Measurements from ENCODE around the gene MINDY1.

MINDY1 gene

DNA sequence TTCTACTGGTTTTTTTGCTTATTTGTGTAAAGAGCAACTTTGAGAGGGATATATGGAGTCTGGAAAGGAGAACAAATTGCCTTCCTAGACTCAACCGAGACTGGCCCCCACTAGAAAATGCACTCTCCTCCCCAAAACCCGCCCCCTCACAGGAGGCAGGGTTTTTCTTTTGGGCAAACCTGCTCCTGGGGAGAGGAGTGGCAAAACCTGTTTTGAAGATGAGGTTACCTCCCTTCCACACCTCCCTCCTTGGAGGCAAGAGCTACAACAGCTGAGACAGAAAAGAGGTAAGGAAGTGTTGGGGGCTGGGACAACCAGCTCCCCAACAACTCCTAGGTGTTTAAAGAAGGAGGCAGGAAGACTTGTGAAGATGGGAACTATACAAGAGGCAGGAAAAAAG is 29.7 kb upstream of the MINDY1 start, which contains the start of gene BNIPL:
Gene BNIPL, plus strand, starts transcription at position 231 of the 400 bp plus-strand sequence. Its CDS starts 140 bp downstream, at position 371.
- TF ChIP-seq, protein P1, sequence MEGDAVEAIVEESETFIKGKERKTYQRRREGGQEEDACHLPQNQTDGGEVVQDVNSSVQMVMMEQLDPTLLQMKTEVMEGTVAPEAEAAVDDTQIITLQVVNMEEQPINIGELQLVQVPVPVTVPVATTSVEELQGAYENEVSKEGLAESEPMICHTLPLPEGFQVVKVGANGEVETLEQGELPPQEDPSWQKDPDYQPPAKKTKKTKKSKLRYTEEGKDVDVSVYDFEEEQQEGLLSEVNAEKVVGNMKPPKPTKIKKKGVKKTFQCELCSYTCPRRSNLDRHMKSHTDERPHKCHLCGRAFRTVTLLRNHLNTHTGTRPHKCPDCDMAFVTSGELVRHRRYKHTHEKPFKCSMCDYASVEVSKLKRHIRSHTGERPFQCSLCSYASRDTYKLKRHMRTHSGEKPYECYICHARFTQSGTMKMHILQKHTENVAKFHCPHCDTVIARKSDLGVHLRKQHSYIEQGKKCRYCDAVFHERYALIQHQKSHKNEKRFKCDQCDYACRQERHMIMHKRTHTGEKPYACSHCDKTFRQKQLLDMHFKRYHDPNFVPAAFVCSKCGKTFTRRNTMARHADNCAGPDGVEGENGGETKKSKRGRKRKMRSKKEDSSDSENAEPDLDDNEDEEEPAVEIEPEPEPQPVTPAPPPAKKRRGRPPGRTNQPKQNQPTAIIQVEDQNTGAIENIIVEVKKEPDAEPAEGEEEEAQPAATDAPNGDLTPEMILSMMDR (conservative IDR thresholded peaks at IDR 0.05; ENCODE audit: low read depth, low read length) = no peak
- H3K4me3 ChIP-seq (ENCODE audit: low read depth, low read length) = no peak within 1 kb of the TSS
- DNase-seq (ENCODE audit: low read depth) = no peak

DNA sequence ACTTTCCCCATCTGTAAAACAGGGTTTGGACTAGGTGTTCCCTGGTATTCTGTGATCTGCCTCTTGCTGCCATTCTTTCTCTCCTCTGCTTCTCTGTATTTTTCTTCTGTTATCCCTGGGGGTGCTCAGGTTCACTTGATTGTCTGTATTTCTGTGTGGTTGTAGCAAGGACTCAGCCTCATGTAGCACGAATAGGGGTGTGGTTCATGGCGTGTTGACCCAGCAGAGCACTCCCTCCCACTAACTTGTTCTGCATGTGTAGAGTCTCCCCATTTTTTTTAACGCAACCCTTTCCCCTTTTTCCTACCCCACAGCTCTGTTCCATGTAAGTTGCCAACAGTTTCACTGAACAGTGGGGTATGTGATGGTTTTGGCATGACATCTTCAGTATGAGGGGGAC is 28.5 kb upstream of the MINDY1 start:
- H3K4me3 ChIP-seq (ENCODE audit: low read depth, low read length) = no peak overlapping the region
- TF ChIP-seq, protein P1 (conservative IDR thresholded peaks at IDR 0.05; ENCODE audit: low read depth, low read length) = no peak
- DNase-seq (ENCODE audit: low read depth) = no peak

DNA sequence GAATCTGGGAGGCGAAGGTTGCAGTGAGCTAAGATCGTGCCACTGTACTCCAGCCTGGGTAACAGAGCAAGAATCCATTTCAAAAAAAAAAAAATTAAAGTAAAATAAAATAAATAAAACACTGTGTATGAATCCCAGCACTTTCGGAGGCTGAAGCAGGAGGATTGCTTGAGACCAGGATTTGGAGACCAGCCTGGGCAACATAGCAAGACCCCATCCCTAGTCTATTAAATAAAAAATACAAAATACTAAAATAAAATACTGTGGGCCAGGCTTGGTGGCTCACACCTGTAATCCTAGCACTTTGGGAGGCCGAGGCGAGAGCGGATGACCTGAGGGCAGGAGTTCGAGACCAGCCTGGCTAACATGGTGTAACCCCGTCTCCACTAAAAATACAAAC is 25.5 kb upstream of the MINDY1 start:
- DNase-seq (ENCODE audit: low read depth) = no peak
- TF ChIP-seq, protein P1 (conservative IDR thresholded peaks at IDR 0.05; ENCODE audit: low read depth, low read length) = no peak
- H3K4me3 ChIP-seq (ENCODE audit: low read depth, low read length) = no peak overlapping the region

DNA sequence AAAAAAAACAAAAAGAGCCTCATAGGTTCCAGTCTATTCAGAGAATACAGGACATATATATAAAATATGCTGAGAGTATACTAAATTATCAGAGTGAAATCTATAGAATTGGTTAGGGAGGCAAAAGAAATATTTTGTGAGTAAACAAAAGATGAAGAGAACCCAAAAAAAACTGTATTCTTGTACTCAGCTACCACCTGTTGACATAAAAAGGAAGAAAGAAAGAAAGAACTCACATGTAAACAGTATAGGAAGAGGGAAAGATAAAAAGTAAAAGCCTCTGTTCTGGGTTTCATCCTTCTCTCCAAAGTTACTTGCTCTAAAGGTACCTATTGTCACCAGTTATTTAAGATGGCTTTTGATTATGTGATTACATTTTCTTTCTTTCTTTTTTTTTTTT is 19.8 kb upstream of the MINDY1 start:
- no peak overlapping the region for H3K4me3 ChIP-seq (ENCODE audit: low read depth, low read length)
- TF ChIP-seq, protein P1 (conservative IDR thresholded peaks at IDR 0.05; ENCODE audit: low read depth, low read length) = no peak
- no peak for DNase-seq (ENCODE audit: low read depth)

DNA sequence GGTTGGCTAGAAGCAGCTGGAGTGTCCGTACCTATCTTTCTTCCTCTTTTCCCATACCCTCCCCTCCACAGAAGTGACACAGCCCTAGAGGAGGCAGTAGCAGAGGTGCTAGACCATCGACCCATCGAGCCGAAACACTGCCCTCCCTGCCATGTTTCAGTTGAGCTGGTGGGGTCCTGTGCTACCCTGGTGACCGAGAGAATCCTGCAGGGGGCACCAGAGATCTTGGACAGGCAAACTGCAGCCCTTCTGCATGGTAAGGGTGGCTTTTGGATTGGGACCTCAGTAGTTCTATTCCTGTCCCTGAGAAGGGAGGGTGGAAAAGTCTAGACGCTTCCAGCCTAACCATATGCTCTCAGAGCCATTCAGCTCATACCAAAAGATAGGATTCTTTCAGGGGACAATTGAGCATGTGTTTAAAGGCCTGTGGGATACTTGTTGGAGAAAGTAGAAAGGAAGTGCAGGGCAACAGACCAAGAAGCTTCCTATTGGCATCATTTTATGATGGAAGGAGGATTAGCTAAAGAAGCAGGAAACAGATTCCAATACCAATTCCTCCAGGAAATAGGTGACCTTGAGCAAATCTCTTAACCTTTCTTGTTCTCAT is 17.9 kb upstream of the MINDY1 start:
- TF ChIP-seq, protein P1 (conservative IDR thresholded peaks at IDR 0.05; ENCODE audit: low read depth, low read length) = peak; percentile 93
- DNase-seq (ENCODE audit: low read depth) = peak; percentile 81

DNA sequence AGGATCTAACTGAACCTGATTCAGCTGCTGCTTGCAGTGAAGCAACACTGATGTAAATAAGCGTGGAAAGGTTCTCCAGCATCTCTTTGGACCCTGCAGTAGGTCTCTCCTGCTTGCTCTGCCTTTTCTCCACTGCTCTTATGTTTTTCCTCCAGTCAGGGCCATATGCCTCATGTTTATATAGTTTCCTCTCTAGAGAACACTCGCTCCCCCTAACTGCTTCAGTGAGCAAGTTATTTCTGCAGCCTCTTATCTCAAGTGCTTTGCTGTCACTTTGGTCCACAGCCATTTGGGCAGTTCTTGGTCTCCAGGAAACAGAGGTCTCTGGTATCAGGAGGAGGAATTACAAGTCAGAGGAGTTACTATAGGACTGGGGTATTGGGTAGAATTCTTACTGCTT is 6.8 kb upstream of the MINDY1 start:
- peak; percentile 81 for DNase-seq (ENCODE audit: low read depth)
- TF ChIP-seq, protein P1 (conservative IDR thresholded peaks at IDR 0.05; ENCODE audit: low read depth, low read length) = peak; percentile 40

More for the DNA sequence above, 17.9 kb upstream of the MINDY1 start:
- H3K4me3 ChIP-seq (ENCODE audit: low read depth, low read length) = no peak overlapping the region

More for the DNA sequence above, 6.8 kb upstream of the MINDY1 start:
- no peak overlapping the region for H3K4me3 ChIP-seq (ENCODE audit: low read depth, low read length)

Data from choroid plexus epithelial cell (primary cell).